Gastrocnemius medialis (tissue), 4 donors: ENCODE results near the gene COA1.
"Not testable (repeated sequence)": the region's sequence is repeated elsewhere in the genome, so short reads cannot be mapped to it uniquely, and the experiment has no call there.

ENCODE experiments used
- CTCF ChIP-seq, 5 experiments: fragments of 450-650 bp in 3 of 5; fragments of 200-600 bp in 2 of 5; sonication (generic) in 2 of 5; IDR thresholded peaks in 4 of 5; conservative IDR thresholded peaks in 1 of 5; 1 replicate in 4 of 5; 2 replicates in 1 of 5; pipeline ENCODE4 v1.5.1; 2016 to 2019; ENCODE audit warnings: antibody characterized with exemption in 5 of 5, mild to moderate bottlenecking in 3 of 5, moderate library complexity in 3 of 5
- POLR2A ChIP-seq, 2 donors: fragments of 450-650 bp; IDR thresholded peaks; one replicate each; pipeline ENCODE4 v1.6.1; 2017; ENCODE audit warnings: antibody characterized with exemption in 2 of 2, mild to moderate bottlenecking in 2 of 2, moderate library complexity in 2 of 2

- TF ChIP-seq CTCF (IDR thresholded peaks at IDR 0.05 in 4 of 5, conservative IDR thresholded peaks at IDR 0.05 in 1 of 5); POLR2A (IDR thresholded peaks at IDR 0.05): not testable (repeated sequence)
Measured at GRCh38 chr7:43673243-43673976, 55.9 kb downstream of the COA1 start.
